ENCODE results near the gene EFNA2. TPM values are rescaled to one million over a fixed set of nuclear protein-coding genes. Genes with fewer than 3 reads are reported as not detected.

Gene EFNA2
- polyA plus RNA-seq, 1 donor (not counting 4 experiments of a cell fraction or from before 2014, with no cell fraction given) = not detected

DNA sequence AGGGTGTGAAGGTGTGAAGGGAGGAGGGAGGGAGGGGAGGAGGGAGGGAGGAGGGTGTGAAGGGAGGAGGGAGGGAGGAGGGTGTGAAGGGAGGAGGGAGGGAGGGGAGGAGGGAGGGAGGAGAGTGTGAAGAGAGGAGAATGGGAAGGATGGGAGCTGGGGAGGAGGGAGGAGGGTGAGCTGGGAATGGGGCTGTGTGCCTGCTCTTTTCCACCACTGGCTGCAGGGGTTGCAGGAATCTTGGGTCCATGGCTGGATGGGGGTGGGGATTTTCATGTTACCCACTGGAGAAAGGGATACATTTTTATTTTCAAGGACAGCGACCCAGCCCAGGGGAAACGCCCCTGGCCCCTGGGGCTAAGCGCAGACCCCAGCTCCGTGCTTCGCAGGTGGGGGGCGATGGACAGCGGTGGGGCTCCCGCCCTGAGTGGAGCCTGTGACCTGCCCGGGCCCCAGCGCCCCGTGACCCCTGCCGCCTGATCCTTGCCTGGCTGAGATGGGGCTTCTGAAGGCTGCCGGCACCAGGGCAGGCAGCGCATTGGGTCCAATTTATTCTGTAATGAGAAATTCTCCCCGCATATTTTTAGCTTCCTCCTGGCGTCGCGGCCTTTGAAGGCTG lies 3.0 kb upstream of the EFNA2 start:
- peaks cover 14% of the 10 kb centered on the region for H4K20me1 ChIP-seq (ENCODE audit: control insufficient read depth, extremely low read depth, insufficient read depth, low read length)
- dilution Hi-C loops (cut with MboI; ENCODE audit: extremely low pct_ligation_motif_present, low sequenced_read_pairs) = no loop called here
- no peaks in the 10 kb centered on the region for H3K9me1 ChIP-seq (ENCODE audit: control insufficient read depth, extremely low read depth, insufficient read depth, low read length)
- TF ChIP-seq, protein P1, sequence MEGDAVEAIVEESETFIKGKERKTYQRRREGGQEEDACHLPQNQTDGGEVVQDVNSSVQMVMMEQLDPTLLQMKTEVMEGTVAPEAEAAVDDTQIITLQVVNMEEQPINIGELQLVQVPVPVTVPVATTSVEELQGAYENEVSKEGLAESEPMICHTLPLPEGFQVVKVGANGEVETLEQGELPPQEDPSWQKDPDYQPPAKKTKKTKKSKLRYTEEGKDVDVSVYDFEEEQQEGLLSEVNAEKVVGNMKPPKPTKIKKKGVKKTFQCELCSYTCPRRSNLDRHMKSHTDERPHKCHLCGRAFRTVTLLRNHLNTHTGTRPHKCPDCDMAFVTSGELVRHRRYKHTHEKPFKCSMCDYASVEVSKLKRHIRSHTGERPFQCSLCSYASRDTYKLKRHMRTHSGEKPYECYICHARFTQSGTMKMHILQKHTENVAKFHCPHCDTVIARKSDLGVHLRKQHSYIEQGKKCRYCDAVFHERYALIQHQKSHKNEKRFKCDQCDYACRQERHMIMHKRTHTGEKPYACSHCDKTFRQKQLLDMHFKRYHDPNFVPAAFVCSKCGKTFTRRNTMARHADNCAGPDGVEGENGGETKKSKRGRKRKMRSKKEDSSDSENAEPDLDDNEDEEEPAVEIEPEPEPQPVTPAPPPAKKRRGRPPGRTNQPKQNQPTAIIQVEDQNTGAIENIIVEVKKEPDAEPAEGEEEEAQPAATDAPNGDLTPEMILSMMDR (optimal IDR thresholded peaks at IDR 0.05 in 1 of 3, IDR thresholded peaks at IDR 0.05 in 1 of 3, conservative IDR thresholded peaks at IDR 0.05 in 1 of 3; ENCODE audit: extremely low read depth in 1 of 3, insufficient read depth in 2 of 3, low read length in 3 of 3) = no peak
- TF ChIP-seq EZH2 (IDR thresholded peaks at IDR 0.05; ENCODE audit: low read length) = no peak
- no peak overlapping the region for H3K4me2 ChIP-seq (ENCODE audit: control insufficient read depth, extremely low read depth, insufficient read depth, low read depth, low read length)
- H3K4me3 ChIP-seq (ENCODE audit: control insufficient read depth in 2 of 3, extremely low read depth in 1 of 3, insufficient read depth in 2 of 3, low read depth in 1 of 3, low read length in 3 of 3) = no peak overlapping the region
- H3K4me1 ChIP-seq (ENCODE audit: control insufficient read depth, extremely low read depth, insufficient read depth, low read length) = no peaks in the 10 kb centered on the region
- no peaks in the 10 kb centered on the region for H3K9me3 ChIP-seq (ENCODE audit: control insufficient read depth, low read depth, low read length)
- H3K27me3 ChIP-seq (ENCODE audit: control insufficient read depth, extremely low read depth, insufficient read depth, low read length) = peaks cover 43% of the 10 kb centered on the region
- FAIRE-seq (no peak), DNase-seq (ENCODE audit: low read depth, low spot score) (no peak)
- H3K9ac ChIP-seq (ENCODE audit: control insufficient read depth, extremely low read depth, insufficient read depth, low read length) = no peak overlapping the region
- no peaks in the 10 kb centered on the region for H3K79me2 ChIP-seq (ENCODE audit: control insufficient read depth, insufficient read depth, low read length)
- H3K27ac ChIP-seq (ENCODE audit: control insufficient read depth, insufficient read depth, low read length) = no peak overlapping the region
- H3K36me3 ChIP-seq (ENCODE audit: control insufficient read depth in 2 of 2, extremely low read depth in 1 of 2, insufficient read depth in 2 of 2, low read length in 2 of 2) = peaks cover 7 to 14% of the 10 kb centered on the region in 2 experiments
- no peak overlapping the region for H2AFZ ChIP-seq (ENCODE audit: control insufficient read depth, low read length)

DNA sequence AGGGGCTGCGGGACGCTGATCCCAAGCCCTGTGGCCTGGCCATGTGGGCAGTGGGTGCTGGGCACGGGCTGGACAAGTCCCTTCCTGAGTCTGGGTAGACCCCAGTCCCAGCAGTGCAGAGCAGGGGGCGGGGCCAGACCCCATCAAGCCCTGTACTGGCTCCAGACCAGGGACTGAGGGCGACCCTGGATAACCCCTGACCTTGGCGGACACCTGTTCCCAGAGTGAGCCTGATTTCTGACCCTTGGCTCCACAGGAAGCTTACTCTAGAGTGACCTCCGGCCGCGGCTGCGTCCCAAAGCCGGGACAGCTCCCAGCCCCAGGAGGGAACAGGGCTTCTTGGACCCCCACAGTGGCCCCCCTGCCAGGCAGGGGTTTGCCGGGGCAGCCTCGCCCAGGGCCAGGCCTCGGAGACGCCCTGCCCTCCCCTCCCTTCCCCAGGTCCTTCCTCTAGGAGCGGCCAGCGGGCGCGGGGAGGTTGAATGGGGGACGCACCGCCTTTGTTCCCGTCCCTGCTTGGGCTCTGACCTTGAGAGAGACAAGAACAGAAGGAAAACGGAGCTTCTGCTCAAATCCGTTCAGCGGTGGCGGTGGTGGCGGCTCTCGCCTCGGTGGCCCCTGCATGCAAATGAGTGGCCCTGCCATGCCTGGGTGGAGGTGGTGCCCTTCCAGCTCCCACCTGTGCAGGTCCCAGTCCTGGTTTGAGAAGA lies 2.3 kb upstream of the EFNA2 start:
- dilution Hi-C loops (cut with MboI; ENCODE audit: extremely low pct_ligation_motif_present, low sequenced_read_pairs) = no loop called here
- Histone ChIP-seq H2AFZ (ENCODE audit: control insufficient read depth, low read length) (no peak overlapping the region), H3K4me3 (ENCODE audit: control insufficient read depth in 2 of 3, extremely low read depth in 1 of 3, insufficient read depth in 2 of 3, low read depth in 1 of 3, low read length in 3 of 3) (no peak overlapping the region), H3K36me3 (ENCODE audit: control insufficient read depth in 2 of 2, extremely low read depth in 1 of 2, insufficient read depth in 2 of 2, low read length in 2 of 2) (peaks cover 7 to 14% of the 10 kb centered on the region in 2 experiments), H3K4me1 (ENCODE audit: control insufficient read depth, extremely low read depth, insufficient read depth, low read length) (no peaks in the 10 kb centered on the region), H3K27me3 (ENCODE audit: control insufficient read depth, extremely low read depth, insufficient read depth, low read length) (peaks cover 50% of the 10 kb centered on the region), H4K20me1 (ENCODE audit: control insufficient read depth, extremely low read depth, insufficient read depth, low read length) (peaks cover 14% of the 10 kb centered on the region), H3K27ac (ENCODE audit: control insufficient read depth, insufficient read depth, low read length) (no peak overlapping the region), H3K9me1 (ENCODE audit: control insufficient read depth, extremely low read depth, insufficient read depth, low read length) (no peaks in the 10 kb centered on the region), H3K9me3 (ENCODE audit: control insufficient read depth, low read depth, low read length) (no peaks in the 10 kb centered on the region), H3K4me2 (ENCODE audit: control insufficient read depth, extremely low read depth, insufficient read depth, low read depth, low read length) (no peak overlapping the region), H3K79me2 (ENCODE audit: control insufficient read depth, insufficient read depth, low read length) (no peaks in the 10 kb centered on the region), H3K9ac (ENCODE audit: control insufficient read depth, extremely low read depth, insufficient read depth, low read length) (no peak overlapping the region)
- DNase-seq (ENCODE audit: low read depth, low spot score) (no peak), FAIRE-seq (no peak)
- TF ChIP-seq EZH2 (IDR thresholded peaks at IDR 0.05; ENCODE audit: low read length) = no peak
